ENCODE measurements around the gene LAMA2. TPM values are rescaled to one million over a fixed set of nuclear protein-coding genes. Genes with fewer than 3 reads are reported as not detected.

LAMA2 gene
- polyA plus RNA-seq, 1 donor from 2014 or later: 2.5 TPM

GRCh38 chr6:128836761-128837160 is 46.2 kb upstream of the LAMA2 start:
- no peaks in the 10 kb centered on the region for H3K36me3 ChIP-seq (ENCODE audit: insufficient read depth, low read length)
- no peak for TF ChIP-seq REST (IDR thresholded peaks at IDR 0.05; ENCODE audit: borderline replicate concordance)
- no peak for TF ChIP-seq EP300 (conservative IDR thresholded peaks at IDR 0.05; ENCODE audit: poor library complexity, severe bottlenecking)
- H3K4me3 ChIP-seq (ENCODE audit: low read length): no peak overlapping the region
- H3K4me2 ChIP-seq (ENCODE audit: low read length): no peak overlapping the region
- H3K79me2 ChIP-seq (replicated peaks; ENCODE audit: insufficient read depth, low read length): no peaks in the 10 kb centered on the region
- H4K20me1 ChIP-seq (ENCODE audit: insufficient read depth): no peaks in the 10 kb centered on the region
- no peaks in the 10 kb centered on the region for H3K27me3 ChIP-seq (ENCODE audit: insufficient read depth, low read depth, low read length)
- H3K27ac ChIP-seq (ENCODE audit: low read length): no peak overlapping the region
- H3F3A ChIP-seq (ENCODE audit: insufficient read depth, low read length, poor library complexity, severe bottlenecking): no peaks in the 10 kb centered on the region
- no peak overlapping the region for H3K9ac ChIP-seq (ENCODE audit: low read length)
- H2AFZ ChIP-seq (ENCODE audit: low read depth, low read length): no peak overlapping the region
- H3K9me3 ChIP-seq (ENCODE audit: low read length): no peaks in the 10 kb centered on the region
- H3K9me2 ChIP-seq (ENCODE audit: insufficient read depth, low read length): no peaks in the 10 kb centered on the region

- Histone ChIP-seq H3K27ac (ENCODE audit: low read length) (no peak overlapping the region), H3K4me3 (ENCODE audit: low read length) (no peak overlapping the region), H2AFZ (ENCODE audit: low read depth, low read length) (no peak overlapping the region), H3K9ac (ENCODE audit: low read length) (no peak overlapping the region), H4K20me1 (ENCODE audit: insufficient read depth) (no peaks in the 10 kb centered on the region), H3K79me2 (replicated peaks; ENCODE audit: insufficient read depth, low read length) (no peaks in the 10 kb centered on the region), H3K36me3 (ENCODE audit: insufficient read depth, low read length) (no peaks in the 10 kb centered on the region), H3F3A (ENCODE audit: insufficient read depth, low read length, poor library complexity, severe bottlenecking) (no peaks in the 10 kb centered on the region), H3K27me3 (ENCODE audit: insufficient read depth, low read depth, low read length) (no peaks in the 10 kb centered on the region), H3K4me2 (ENCODE audit: low read length) (no peak overlapping the region), H3K9me2 (ENCODE audit: insufficient read depth, low read length) (no peaks in the 10 kb centered on the region), H3K9me3 (ENCODE audit: low read length) (no peaks in the 10 kb centered on the region)
- no peak for TF ChIP-seq CTCF (IDR thresholded peaks at IDR 0.05; ENCODE audit: poor library complexity, severe bottlenecking)
- no peak for TF ChIP-seq POLR2AphosphoS5 (IDR thresholded peaks at IDR 0.05)
- TF ChIP-seq MXI1 (conservative IDR thresholded peaks at IDR 0.05; ENCODE audit: poor library complexity, severe bottlenecking): no peak
- no peak for TF ChIP-seq EP300 (conservative IDR thresholded peaks at IDR 0.05; ENCODE audit: poor library complexity, severe bottlenecking)
- no peak for TF ChIP-seq SMC3 (conservative IDR thresholded peaks at IDR 0.05; ENCODE audit: poor library complexity)
- TF ChIP-seq REST (IDR thresholded peaks at IDR 0.05; ENCODE audit: borderline replicate concordance): no peak
- no peak for TF ChIP-seq EZH2 (IDR thresholded peaks at IDR 0.05; ENCODE audit: borderline replicate concordance, insufficient read depth, low read length, poor library complexity, severe bottlenecking)
- no peak for TF ChIP-seq RAD21 (conservative IDR thresholded peaks at IDR 0.05)
- no peak for TF ChIP-seq TAF1 (IDR thresholded peaks at IDR 0.05; ENCODE audit: low read depth)
These were observed 41.4 kb upstream of the LAMA2 start for GRCh38 chr6:128841518-128841917.
